Neural crest cell (in vitro differentiated cells): Measurements from ENCODE around the gene MPND. TPM values are rescaled to one million over a fixed set of nuclear protein-coding genes. Genes with fewer than 3 reads are reported as not detected.
"Not testable (repeated sequence)": the region's sequence is repeated elsewhere in the genome, so short reads cannot be mapped to it uniquely, and the experiment has no call there.

Experiments used
- DNase-seq: peaks from one replicate; pipeline ENCODE4 v3.0.0; 2021; ENCODE audit warnings: low read depth, mixed read lengths, low spot score
- H3K27ac Mint-ChIP-seq: one replicate; pipeline ENCODE4 v1.8.0; 2021; ENCODE audit warnings: mild to moderate bottlenecking, mixed read lengths; ENCODE audit not compliant: unreplicated experiment
- H3K27me3 Mint-ChIP-seq: 2 replicates; pipeline ENCODE4 v1.8.0; 2021; ENCODE audit warnings: low read depth, mild to moderate bottlenecking, mixed read lengths
- H3K36me3 Mint-ChIP-seq: 2 replicates; pipeline ENCODE4 v1.8.0; 2021; ENCODE audit warnings: low read depth, mild to moderate bottlenecking, mixed read lengths
- H3K4me1 Mint-ChIP-seq: 2 replicates; pipeline ENCODE4 v1.8.0; 2021; ENCODE audit warnings: mixed read lengths
- H3K4me3 Mint-ChIP-seq: one replicate; pipeline ENCODE4 v1.8.0; 2021; ENCODE audit warnings: mild to moderate bottlenecking, mixed read lengths
- H3K9me3 Mint-ChIP-seq: 2 replicates; pipeline ENCODE4 v1.8.0; 2021; ENCODE audit warnings: mixed read lengths
- total RNA-seq: library from RNA; stranded (reverse); gene quantifications from 2 replicates; pipeline ENCODE4 v1.2.1, GENCODE V29; 2021
- TF ChIP-seq, protein P1 (sequence below): fragments of 200-600 bp; sonication (generic); conservative IDR thresholded peaks from 2 replicates; pipeline ENCODE4 v1.5.0; 2021; ENCODE audit warnings: antibody characterized with exemption, mild to moderate bottlenecking

MPND gene
- total RNA-seq, 1 donor from 2014 or later = 45.6 TPM

DNA sequence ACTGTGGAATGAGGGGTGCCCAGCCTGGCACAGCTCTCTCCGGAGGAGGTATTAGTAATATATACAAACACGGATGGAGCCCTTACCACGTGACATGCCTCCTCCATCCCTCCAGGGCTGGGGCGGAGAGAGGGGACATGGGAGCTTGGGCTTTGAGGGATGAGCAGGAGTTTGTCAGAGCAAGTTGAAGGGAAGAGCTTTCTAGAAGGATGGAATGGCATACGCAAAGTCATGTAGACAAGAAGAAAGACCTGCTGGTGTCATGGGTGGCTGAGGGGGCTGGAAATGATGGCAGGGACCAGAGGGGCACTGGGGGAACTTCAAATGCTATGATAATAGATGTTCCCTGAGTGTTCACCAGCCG is 2.6 kb downstream of the MPND start:
- Mint-ChIP-seq H3K4me3 (peak overlapping the region; percentile 79), H3K9me3 (no peaks in the 10 kb centered on the region), H3K27me3 (peaks cover 3% of the 10 kb centered on the region), H3K36me3 (peaks cover 5% of the 10 kb centered on the region), H3K4me1 (peaks cover 15% of the 10 kb centered on the region), H3K27ac (peak overlapping the region; percentile 40)
- DNase-seq = no peak
- TF ChIP-seq, protein P1, sequence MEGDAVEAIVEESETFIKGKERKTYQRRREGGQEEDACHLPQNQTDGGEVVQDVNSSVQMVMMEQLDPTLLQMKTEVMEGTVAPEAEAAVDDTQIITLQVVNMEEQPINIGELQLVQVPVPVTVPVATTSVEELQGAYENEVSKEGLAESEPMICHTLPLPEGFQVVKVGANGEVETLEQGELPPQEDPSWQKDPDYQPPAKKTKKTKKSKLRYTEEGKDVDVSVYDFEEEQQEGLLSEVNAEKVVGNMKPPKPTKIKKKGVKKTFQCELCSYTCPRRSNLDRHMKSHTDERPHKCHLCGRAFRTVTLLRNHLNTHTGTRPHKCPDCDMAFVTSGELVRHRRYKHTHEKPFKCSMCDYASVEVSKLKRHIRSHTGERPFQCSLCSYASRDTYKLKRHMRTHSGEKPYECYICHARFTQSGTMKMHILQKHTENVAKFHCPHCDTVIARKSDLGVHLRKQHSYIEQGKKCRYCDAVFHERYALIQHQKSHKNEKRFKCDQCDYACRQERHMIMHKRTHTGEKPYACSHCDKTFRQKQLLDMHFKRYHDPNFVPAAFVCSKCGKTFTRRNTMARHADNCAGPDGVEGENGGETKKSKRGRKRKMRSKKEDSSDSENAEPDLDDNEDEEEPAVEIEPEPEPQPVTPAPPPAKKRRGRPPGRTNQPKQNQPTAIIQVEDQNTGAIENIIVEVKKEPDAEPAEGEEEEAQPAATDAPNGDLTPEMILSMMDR = no peak

DNA sequence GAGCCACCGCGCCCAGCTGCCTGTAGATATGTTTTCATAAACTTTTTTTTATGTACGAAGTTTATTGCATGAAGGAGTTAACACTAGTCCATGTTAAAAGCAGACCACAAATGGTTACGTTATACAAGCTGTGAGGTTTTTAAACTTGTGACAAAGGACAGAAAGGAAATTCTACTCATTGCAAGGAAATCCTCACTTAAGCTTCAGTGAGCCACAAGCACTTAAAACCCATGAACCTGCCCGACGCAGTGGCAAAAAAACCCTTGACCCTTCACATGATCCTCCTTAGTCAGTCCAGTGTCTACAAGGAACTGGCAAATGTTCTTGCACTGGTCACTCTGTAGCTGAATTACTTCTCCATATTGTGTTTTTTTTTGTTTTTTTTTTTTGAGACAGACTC is 4.2 kb downstream of the MPND start:
- Mint-ChIP-seq H3K4me1 (peaks cover 10% of the 10 kb centered on the region), H3K36me3 (peaks cover 5% of the 10 kb centered on the region), H3K27me3 (peaks cover 3% of the 10 kb centered on the region), H3K9me3 (no peaks in the 10 kb centered on the region), H3K4me3 (peak overlapping the region; percentile 27), H3K27ac (no peak overlapping the region)
- DNase-seq = no peak
- TF ChIP-seq, protein P1 = no peak

DNA sequence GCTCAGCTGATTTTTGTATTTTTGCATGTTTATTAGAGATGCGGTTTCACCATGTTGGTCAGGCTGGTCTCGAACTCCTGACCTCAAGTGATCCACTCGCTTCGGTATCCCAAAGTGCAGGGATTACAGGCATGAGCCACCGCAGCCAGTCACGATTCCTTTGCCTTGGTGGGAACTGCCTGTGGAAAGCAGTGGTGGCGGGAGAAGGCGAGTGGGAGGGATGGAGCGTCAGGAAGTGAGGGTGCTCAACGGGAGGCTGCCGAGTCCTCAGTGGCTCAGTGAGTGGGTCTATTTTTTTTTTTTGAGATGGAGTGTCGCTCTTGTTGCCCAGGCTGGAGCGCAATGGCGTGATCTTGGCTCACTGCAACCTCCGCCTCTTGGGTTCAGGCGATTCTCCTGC is 5.9 kb downstream of the MPND start:
- not testable (repeated sequence) for H3K4me1 Mint-ChIP-seq, H3K9me3 Mint-ChIP-seq, H3K27ac Mint-ChIP-seq, H3K36me3 Mint-ChIP-seq, H3K4me3 Mint-ChIP-seq, DNase-seq, H3K27me3 Mint-ChIP-seq

DNA sequence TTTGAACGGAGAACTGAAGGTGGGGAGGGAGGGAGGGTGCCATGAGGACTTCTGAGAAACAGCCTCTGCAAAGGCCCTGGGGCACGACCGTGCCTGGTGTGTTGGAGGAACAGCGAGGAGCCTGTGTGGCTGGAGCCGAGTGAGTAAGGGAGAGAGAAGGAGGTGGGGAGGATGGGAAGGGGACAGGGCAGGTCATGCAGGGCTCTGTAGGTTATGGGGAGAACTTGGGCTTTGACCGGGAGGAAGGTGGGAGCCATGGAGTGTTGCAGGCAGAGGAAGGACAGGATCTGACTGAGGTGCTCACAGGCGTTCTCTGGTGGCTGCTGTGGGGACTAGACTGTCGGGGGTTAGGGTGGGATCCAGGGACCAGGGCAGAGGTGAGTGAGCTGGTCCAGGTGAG is 6.7 kb downstream of the MPND start:
- Mint-ChIP-seq H3K4me1 (peaks cover 4% of the 10 kb centered on the region), H3K27ac (no peak overlapping the region), H3K27me3 (no peaks in the 10 kb centered on the region), H3K4me3 (no peak overlapping the region), H3K36me3 (peaks cover 5% of the 10 kb centered on the region), H3K9me3 (no peaks in the 10 kb centered on the region)
- DNase-seq = no peak
- TF ChIP-seq, protein P1 = no peak

DNA sequence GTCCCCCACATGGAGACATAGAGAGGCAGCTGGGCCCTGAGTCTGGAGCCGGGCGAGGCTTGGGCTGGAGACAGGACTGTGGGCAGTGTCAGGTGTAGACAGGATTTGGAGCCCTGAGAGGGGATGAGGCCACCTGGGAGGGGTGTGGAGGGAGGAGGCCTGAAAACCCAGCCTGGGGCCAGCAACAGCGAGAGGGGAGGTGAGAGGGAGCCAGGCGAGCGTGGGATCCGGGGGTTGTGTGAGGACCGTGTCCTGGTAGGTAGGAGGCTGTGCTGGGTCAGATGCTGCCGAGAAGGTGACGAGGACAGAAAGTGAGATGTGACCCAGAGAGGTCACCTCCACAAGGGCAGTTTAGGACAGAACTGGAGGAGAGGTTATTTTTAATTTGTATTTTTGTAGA is 7.4 kb downstream of the MPND start:
- H3K4me3 Mint-ChIP-seq = no peak overlapping the region
- TF ChIP-seq, protein P1 = no peak
- H3K27me3 Mint-ChIP-seq = no peaks in the 10 kb centered on the region
- H3K4me1 Mint-ChIP-seq = no peaks in the 10 kb centered on the region
- no peaks in the 10 kb centered on the region for H3K9me3 Mint-ChIP-seq
- no peak overlapping the region for H3K27ac Mint-ChIP-seq
- DNase-seq = no peak
- H3K36me3 Mint-ChIP-seq = peaks cover 3% of the 10 kb centered on the region

DNA sequence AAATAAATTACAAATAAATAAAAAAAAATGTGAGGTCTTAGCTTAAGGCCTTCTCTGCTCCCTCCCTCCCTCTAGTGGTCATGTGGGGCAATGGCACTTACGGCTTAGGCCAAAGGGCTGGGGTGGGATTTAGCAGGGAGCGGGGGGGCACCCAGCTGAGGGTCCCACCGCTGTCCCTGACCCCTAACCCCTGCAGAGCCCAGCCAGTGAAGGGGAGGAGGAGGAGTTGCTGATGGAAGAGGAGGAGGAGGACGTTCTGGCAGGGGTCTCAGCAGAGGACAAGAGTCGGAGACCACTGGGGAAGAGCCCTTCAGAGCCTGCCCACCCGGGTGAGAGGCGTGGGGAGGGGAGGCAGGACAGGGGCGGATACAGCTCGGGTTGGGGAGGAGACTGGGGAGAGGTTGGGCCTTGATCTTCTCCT is 9.3 kb downstream of the MPND start:
- H3K4me1 Mint-ChIP-seq = no peaks in the 10 kb centered on the region
- no peaks in the 10 kb centered on the region for H3K36me3 Mint-ChIP-seq
- peak overlapping the region; percentile 78 for H3K4me3 Mint-ChIP-seq
- peak; percentile 72 for DNase-seq
- TF ChIP-seq, protein P1 = peak; percentile 95
- H3K27ac Mint-ChIP-seq = peak overlapping the region; percentile 67
- no peaks in the 10 kb centered on the region for H3K9me3 Mint-ChIP-seq
- no peaks in the 10 kb centered on the region for H3K27me3 Mint-ChIP-seq
